Fibroblast of peridontal ligament (primary cell): ENCODE results near the gene EPGN.

ENCODE experiments used
- DNase-seq: peaks from one replicate; pipeline ENCODE4 v3.0.0-alpha.2; 2010; ENCODE audit errors: extremely low read depth

Gene EPGN, protein sequence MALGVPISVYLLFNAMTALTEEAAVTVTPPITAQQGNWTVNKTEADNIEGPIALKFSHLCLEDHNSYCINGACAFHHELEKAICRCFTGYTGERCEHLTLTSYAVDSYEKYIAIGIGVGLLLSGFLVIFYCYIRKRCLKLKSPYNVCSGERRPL

DNA sequence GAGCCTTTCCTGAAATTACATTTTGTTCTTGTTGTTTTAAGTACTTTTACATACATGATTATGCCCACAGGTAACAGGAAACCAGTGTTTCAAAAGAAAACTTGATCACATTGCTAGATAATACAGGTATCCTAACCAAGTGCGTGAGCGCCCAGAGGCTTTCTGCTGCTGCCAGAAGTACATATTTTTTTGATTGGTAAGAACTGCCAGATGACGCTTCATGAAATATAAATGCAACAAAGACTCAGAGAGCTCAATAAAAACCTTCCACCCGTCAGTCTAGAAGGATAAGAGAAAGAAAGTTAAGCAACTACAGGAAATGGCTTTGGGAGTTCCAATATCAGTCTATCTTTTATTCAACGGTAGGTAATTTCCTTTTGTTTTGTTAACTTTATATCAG, at the start of gene EPGN:
Gene EPGN, plus strand, starts transcription at position 256 of the 400 bp plus-strand sequence. Its CDS starts 64 bp downstream, at position 320.
- peak; percentile 55 for DNase-seq

DNA sequence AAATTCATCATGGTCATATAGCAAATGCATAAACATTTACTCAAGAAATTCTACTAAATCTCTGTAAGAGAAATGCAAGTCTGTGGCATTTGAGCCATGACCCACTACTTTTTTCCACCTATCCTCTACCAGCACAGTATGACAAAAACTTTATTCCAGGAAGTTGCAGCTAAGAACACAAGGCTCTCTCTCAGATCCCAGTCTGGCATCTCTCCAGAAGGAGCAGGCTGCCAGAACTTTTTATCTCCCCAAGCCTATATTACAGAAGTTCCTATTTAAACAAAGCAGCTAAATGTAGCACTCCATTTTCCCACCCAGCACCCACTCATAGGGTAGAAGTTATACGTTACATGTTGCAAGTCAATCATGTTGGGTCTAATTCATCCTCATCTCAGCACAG, 49.3 kb upstream of the EPGN start:
- DNase-seq: peak; percentile 37

DNA sequence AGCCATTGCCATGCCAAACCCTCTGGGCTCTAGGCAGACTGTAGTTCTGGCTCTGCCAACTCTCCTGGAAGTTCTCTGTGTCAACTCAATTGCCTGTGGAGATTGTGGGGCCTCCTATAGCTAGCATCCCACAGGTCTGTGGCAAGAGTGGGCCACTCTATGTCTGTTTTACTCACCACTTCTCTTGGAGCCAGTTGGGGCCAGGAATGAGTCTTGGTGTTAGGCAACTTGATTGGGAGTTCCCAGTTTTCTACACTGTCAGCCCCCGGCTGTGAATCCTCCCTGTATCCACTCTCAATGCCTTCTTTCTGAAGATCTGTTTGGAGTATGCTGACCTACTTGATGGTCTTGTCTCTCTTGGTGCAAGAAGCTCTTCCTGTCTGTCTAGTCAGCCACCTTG, 48.2 kb upstream of the EPGN start:
- no peak for DNase-seq

DNA sequence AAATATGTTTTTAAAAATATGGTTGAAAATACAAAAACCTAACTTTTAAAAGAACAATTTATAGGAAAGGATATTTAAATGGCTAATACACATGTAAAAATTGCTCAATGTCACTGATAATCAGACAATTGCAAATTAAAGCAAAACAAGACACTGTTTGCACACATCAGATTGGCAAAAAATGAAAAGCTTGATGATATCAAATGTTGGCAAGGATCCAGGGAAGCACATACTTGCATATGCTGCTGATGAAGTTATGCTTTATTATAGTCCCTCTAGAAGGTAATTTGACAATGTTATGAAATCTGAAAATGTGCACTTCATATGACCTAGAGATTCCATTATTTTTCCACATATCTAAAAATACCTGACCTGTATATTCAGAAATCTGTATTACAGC, 45.7 kb upstream of the EPGN start:
- peak; percentile 14 for DNase-seq

DNA sequence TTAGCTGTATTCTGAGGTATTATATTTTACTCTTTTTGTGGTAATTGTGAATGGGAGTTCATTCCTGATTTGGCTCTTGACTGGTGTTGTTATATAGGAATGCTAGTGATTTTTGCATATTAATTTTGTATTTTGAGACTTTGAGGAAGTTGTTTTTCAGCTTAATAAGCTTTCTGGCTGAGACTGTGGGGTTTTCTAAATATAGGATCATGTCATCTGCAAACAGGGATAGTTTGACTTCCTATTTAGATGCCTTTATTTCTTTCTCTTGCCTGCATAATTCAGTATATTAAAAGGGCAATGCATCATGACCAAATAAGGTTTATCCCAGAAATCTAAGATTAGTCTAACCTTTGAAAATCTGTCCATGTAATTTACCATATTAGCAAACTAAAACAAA, 44.7 kb upstream of the EPGN start:
- DNase-seq: no peak

DNA sequence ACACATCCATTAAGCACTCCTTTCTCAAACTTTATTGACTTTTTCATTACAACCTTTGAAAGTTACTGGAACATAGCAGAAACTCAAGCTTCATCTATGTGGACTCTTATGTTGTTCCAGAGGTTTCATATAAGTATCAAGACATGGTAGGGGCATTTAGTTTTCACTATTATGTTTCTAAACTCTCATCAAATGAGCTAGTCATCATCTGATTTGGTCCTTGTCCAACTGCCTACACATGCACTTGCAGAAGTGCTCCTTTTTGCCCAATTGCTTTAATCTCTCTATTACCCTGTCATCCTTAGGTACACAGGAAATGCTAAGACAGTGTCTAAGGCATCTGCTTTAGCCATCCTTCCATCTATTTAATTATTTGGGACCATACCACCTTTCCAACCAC, 42.2 kb upstream of the EPGN start:
- DNase-seq: peak; percentile 12

DNA sequence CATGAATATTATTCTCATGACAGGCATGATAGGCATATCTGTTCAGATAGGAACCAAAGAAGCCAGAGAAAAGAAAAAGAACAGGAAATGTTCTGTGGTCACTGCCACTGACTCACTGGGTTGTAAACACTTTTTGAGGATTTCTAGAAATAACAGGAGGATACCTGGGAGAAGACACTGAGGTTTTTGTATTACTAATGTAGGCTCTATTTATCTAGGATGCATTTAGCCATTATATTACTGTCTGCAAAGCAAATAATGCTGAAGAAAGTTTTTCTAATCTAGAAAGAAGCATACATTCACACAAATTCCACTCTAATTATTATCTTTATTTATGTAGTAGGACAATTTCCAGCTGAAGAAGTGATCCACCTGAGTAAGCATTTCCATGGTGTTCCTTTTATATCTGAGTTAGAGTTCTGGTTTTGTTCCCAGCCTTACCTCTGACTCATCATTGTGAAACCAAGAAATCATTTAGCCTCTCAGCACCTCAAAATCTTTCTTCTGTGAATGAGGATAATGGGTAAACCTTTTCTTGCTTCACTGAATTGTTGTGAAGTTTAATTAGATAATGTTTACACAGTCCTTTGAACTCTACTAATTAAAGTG, 40.2 kb upstream of the EPGN start:
- peak; percentile 67 for DNase-seq

DNA sequence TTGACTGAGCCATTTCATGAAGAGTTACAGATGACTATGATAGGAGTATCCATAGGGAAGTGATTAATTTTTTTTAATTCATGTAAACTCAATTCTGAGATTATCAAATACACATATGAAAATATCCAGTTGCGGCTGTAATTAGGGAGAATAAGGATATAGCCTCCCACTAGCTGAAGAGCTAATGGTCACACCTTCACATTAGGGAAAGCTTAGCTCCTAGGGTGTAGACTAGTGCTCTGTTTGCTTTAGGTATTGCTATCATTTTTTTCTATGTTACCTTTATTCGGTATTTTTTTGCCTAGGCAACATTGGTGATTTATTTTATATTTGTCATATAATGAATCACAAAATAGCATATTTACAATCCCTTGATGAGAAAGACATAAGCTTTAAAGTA, 39.6 kb upstream of the EPGN start:
- DNase-seq: no peak

DNA sequence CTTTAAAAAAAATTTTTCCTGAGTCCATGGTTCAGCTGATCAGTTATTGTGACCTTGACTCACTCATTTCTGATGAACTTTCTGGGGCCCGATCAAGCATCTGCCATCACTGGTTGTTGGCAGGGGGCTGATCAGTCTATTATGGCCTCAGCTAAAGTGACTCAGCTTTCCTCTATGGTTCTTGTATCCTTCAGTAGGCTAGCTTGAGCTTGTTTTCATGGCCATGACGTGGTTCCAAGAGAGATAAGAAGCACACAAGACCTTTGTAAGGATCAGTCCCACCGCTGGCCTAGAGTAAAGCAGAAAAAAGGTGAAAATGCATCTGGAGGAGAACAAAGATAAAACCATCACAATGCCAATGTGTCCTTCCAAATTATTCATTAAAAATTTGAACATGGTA, 29.8 kb upstream of the EPGN start:
- DNase-seq: no peak

DNA sequence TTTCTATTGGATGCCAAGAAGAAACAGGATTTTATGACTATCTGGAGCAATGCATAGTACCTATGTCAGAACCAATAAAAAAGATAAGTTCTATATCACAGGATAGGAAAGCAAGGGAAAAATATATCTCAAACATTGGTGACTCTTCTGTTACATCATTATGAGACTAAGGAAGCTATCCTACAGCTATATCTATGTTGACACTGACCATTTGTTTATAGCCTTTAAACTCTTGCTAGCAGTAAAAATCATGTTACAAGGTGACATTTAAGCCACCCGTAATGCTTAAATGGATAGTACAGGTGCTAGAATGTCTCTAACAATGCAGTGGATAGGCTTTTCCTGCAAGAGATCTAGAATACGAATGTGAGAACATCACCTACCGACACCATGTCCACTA, 28.6 kb upstream of the EPGN start:
- no peak for DNase-seq

DNA sequence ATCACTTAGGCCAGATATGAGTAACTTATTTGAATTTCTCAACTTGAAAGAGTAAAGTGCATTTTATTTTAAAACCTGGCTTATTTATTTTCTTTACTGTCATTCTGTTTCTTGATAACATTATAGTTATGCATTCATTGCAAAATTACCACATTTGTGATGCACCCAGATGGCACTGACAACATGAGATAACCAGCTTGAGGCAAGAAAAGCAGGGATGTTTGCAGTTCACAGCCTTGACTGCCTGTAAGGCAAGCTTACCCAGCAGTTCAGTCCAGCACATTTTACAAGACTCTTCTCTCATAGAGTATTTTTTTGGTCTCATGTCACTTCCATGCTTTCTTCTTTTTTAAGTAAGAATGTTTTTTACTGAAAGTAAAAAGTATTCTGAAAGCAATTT, 25.3 kb upstream of the EPGN start:
- no peak for DNase-seq

DNA sequence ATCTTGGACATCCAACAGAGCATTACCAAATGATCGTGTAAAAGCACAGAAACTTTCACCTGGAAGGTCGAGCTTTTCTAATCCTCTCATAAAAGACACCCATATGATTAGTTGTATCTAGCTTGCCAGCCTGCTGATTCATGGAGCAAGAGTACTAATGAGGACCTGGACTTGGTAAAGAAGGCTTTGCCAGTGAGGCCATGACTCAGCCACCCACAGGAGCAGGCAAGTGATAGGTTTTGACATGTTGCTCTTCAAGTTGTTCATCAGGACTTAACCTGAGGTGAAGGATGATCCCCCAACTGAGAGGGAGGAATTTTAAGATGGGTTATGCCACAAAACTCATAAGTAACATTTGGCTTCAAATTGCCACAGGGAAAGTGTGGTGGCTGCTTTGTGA, 24.7 kb upstream of the EPGN start:
- DNase-seq: peak; percentile 64

DNA sequence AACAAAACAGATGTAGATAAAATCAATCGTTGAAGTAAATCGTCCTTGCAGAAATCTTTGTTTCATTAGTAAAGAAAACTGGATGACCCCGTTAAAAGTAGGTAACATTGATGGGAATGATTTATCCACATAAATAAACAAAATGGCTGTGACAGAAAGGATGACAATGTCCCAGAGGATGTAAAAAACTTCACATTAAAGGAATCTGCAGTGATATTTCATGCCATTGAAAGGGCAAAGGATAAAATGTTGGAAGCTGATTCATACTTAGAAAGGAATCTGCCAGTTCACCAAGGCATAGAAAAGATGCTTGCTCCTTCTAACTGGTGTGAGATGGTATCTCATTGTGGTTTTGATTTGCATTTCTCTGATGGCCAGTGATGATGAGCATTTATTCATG, 24.2 kb upstream of the EPGN start:
- peak; percentile 58 for DNase-seq

DNA sequence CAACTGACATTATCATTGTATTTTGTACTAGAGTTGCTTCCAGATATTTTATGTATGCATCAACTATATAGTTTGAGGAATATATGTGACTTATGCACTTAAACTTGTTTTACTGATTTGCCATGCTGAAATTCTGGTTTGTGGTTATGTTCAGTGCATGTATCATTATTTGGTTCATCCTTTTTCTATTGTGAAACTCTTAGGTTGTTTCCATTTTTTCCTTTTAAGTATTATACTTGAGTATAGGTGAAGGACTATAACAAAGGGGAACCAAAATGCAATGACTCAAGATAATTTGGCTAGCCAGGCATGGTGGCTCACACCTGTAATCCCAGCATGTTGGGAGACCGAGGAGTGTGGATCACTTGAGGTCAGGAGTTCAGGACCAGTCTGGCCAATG, 21.1 kb upstream of the EPGN start:
- no peak for DNase-seq

DNA sequence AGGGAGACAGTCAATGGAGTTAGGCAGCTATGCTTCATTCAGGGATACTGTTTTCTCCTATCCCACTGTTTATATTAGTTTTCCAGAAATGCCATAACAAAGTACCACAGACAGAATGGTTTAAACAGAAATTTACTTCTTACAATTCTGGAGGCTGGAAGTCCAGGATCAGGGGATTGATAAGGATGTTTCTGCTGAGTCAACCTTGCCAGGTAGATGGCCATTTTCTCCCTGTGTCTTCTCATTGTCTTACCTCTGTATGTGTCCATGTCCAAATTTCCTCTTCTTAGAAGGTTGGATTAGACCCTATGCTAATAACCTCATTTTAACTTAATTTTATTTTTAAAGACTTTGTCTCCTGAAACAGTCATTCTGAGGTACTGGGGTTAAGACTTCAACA, 20.5 kb upstream of the EPGN start:
- DNase-seq: no peak

DNA sequence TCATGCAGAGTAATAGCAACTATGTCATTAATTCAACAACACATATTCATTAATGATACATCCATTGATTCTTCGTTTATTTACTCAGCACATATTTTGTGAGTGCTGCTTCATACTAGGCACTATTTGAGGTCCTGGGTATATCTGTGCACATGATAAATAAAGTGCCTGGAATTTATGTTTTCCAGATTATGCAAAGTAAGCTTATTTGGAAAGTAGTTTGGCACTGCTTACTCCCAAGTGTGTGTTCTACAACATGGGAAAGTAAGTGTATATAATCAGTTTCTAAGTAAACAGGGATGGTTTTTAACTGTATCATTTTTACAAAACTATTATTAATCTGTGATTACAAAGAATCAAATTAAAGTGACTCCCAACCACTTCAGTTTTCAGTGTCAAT, 16.8 kb upstream of the EPGN start:
- no peak for DNase-seq

DNA sequence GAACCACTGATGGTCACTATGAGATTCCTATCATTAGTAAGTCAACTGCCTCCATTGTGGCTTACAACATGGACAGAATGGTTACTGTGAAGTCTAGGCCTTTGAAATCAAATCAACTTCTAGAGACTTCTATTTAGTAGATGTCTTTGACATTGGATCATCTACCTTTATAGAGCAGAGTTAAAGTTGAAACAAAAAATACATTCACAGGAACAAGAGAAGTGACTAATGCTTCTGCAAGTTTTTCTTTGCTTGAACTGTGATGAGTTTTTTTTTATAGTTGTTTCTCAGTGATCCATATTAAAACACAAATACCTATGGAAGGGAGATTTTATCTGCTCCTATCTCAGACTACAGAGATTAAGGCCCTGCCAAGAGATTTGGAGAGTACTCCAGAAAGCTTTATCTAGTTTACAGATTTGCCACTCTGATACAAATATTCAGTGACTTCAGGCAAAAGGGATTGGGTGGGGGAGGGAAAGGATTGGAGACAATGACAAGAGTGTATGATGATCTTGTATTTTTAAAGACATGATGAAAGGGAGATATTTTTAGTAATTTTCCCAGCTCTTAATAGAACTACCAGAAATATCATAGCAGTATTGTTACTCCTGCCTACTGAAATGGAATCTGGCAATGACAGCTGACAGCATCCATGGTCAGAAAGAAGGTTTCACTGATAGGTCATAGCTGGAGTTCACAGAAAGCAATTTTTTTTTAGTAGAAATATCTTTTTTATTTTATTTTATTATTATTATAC, 16.0 kb upstream of the EPGN start:
- no peak for DNase-seq

DNA sequence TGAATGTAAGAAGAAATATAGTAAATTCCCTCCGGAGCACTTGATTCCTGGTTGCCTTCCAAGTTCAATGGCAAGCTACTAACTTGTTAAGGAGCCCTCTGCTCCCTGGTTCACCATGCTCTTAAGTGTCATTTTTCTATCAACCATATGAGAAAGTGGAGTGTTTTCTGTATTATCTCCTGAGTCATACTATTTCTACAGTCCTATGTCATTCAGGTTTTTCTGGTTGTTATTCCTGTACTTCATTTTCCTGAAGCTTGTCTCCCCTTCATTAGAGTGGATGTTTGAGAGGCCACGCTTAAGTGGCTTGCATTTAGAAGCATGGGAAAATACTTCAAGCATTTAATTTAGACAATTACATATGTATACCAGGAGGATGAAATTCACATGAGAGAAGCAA, 14.7 kb upstream of the EPGN start:
- no peak for DNase-seq

DNA sequence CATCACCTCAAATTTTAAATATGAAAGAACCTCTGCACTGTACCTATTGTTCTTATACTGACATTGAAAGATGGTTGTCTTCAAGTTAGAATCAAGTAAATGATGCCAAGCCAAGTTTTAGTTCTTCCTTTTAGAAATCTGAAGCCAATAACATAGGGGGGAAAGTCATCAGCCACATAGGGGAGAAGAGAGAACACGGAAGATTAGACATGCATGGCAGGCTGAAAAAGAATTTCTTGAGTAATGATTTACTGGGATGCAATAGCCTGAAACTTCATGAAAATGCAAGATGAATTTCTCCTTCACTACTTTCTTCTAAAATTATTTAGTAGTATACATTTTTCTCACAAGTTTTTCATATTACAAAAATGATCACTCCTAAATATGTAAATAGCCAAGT, 13.6 kb upstream of the EPGN start:
- DNase-seq: no peak

DNA sequence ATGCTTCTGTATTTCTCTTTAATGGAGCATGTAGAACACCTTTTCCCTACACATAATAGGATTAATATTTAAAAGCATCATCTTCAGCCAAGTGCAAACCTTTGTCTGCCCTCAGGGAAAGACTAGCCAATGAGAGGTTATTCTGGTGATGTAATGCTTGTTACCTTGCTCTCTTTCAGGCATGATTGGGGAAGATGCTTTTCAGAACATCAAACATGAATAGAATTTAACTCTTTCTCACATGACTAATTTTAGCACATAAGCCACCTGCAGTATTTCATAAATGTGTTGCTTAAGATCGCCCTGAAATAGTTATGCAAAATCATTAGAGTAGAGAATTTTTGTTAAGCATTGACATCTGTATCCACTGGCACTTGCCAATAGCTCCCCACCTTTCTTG, 10.7 kb upstream of the EPGN start:
- no peak for DNase-seq

DNA sequence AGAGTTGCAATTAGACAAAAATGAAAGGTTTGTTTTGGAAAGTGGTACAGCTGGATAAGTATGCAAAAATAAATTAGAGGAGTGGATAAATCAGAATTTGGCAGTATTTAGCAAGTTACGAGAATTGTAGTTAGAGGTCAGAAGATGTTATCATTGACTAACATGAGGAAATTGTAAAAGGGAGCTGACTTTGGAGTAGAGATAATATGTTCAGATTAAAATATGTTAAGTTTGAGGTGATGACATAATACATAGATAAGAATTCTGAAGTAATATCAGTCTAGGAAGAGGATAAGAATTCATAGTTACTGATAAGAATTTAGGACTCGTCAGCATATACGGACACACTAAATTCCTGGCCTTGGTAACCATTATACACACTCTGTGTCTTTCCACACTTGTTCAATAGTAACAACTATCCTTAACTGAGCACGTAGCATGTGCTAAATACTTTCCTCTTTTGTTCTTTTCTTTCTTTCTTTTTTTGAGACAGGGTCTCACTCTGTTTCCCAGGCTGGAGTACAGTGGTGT, 4.1 kb upstream of the EPGN start:
- DNase-seq: no peak

DNA sequence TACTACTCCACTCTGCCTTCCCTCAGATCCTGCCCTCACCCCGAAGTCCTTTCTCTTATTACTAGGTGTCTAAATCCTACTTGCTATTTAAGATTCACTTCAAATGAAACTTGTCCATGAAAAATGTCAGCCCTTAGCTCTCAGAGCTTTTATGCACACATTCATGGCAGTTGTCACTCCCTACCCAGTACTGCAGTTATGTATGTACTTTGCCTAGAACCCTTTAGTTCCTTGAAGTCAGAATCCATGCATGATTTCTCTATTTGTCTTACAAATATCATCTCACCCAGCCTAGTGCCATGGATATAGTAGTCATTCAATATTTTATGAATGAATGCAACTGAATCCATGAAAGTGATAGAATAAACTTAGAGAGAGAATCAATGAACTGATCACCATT, 3.3 kb upstream of the EPGN start:
- no peak for DNase-seq

DNA sequence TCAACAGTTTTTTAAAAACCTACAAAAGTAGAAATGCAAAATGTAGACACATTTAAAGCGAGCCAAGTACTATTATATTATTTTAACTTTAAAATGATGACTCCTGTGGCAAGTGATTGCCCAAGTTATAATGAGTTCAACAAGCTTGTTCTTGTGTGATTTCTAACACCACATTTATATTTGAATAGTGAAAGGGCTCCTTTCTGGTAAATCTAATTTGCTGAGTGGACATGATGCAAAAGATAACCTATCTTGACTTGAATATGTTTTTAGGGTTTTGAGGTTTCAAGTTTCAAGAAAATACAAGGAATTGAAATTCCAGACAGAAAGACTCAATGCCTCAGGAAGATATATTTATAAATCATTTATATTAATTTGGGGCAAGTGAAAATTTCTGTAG, 1.1 kb upstream of the EPGN start:
- no peak for DNase-seq
